GM12874 (cell line): ENCODE results near the gene DENND10.

Experiments
- TF ChIP-seq, protein P1 (sequence below): IDR thresholded peaks from 2 replicates; pipeline ENCODE4 v1.5.1; 2011; ENCODE audit warnings: low read depth, mild to moderate bottlenecking, control low read depth, low read length, moderate library complexity; ENCODE audit not compliant: insufficient read depth

DENND10 gene

GRCh38 chr10:119161680-119162451 is 58.0 kb downstream of the DENND10 start:
- TF ChIP-seq, protein P1, sequence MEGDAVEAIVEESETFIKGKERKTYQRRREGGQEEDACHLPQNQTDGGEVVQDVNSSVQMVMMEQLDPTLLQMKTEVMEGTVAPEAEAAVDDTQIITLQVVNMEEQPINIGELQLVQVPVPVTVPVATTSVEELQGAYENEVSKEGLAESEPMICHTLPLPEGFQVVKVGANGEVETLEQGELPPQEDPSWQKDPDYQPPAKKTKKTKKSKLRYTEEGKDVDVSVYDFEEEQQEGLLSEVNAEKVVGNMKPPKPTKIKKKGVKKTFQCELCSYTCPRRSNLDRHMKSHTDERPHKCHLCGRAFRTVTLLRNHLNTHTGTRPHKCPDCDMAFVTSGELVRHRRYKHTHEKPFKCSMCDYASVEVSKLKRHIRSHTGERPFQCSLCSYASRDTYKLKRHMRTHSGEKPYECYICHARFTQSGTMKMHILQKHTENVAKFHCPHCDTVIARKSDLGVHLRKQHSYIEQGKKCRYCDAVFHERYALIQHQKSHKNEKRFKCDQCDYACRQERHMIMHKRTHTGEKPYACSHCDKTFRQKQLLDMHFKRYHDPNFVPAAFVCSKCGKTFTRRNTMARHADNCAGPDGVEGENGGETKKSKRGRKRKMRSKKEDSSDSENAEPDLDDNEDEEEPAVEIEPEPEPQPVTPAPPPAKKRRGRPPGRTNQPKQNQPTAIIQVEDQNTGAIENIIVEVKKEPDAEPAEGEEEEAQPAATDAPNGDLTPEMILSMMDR: no peak

GRCh38 chr10:119162452-119163092 is 58.7 kb downstream of the DENND10 start:
- TF ChIP-seq, protein P1: no peak

DNA sequence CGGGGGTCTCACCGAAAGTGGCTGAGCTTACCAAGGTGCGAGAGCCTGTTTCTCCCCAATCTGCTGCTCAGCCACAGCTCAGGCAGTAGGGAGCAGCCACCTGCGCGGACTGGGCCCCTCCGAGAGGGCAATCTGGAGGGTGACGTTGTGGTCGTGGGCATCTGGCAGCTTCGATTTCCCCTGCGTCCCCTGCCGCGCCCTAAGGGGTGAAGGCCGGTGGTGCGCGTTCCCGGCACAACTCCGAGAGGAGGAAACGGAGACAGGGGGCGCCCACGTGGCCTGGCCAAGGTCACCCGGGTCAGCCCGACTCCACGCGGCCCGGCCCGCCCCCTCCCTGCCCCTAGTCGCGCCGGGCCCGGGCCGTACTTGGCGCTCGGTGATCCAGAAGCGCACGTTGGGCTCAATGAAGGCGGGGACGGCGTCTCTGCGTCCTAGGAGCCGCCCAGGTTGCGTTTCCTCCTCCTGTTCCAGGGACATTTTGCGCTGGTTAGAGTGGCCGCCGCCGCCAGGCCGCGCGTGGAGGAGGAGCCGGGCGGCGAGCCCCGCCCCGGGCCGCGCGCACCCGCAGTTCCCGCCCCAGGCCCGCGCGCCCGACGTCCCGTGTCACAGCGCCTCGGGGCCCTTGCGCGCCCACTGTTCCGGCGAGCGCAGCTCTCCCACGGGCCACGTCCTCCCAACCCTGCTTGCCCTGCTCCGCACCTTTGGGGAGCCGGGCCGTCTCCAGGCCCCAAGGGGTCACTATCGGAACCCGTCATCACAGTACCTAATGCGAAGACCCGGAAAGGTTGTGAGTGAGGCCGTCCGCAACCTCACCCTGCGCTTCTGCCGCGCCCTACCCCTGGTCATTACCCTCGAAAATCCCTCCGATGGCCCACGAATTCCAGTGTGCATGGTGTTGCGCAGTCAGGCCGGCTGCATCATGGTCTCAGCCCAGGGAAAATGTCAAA is 61.5 kb downstream of the DENND10 start, which contains the start of gene SFXN4:
Gene SFXN4, minus strand, starts transcription at position 544 of the 947 bp plus-strand sequence. Its CDS starts 67 bp downstream, at position 477.
- TF ChIP-seq, protein P1: no peak

- TF ChIP-seq, protein P1: no peak
Measured at GRCh38 chr10:119166118-119166500, 62.2 kb downstream of the DENND10 start.

DNA sequence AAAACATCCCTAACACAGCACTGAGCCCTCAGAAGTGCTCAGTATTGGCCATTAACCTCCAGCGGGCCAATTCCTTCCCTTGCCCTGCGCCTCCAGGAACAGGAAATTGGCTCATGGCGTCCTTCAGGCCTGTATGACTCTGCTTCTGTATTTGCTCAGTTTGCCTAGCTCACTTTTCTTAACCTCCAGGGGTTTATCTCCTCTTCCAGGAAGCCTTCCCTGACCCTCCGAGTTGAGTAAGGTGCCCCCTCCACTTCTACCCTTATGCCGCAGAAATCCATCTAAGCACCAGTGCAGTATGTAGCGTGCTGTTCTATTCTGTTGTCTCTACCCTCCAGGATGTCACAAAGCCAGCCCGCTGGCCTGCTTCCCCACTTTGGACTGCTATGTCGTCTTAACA is 62.7 kb downstream of the DENND10 start:
- TF ChIP-seq, protein P1: no peak

DNA sequence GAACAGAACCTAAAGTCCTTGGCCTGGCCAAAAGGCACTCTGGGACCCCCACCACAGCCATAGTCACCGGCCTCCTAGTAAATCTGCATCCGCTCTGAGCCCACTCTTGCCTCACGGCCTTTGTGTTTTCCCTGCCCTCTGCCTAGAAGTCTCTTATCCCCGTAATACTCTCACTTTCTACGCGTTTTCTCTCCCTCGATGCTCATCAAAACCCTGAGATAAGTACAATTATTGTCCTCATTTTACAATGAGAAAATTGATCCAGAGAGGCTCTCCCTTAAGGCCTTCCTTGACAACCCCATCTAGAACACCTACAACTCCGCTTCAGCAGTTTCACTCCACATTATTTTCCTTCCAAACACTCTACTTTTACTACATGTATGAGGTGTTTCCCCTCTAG is 63.1 kb downstream of the DENND10 start:
- TF ChIP-seq, protein P1: no peak

GRCh38 chr10:119174109-119174508 is 70.2 kb downstream of the DENND10 start:
- TF ChIP-seq, protein P1: no peak
